WTC11 (cell line): ENCODE data around the gene MRFAP1. TPM values are rescaled to one million over a fixed set of nuclear protein-coding genes. Genes with fewer than 3 reads are reported as not detected.

ENCODE experiments used
- ATF6 ChIP-seq: sonication (generic); formaldehyde crosslinking; IDR thresholded peaks from 2 replicates; pipeline ENCODE4 v1.8.1; 2023; ENCODE audit warnings: mild to moderate bottlenecking, missing genetic modification reagents
- CBFB ChIP-seq: sonication (generic); formaldehyde crosslinking; IDR thresholded peaks from 2 replicates; pipeline ENCODE4 v1.8.1; 2022; ENCODE audit warnings: mild to moderate bottlenecking, low read depth, missing genetic modification reagents
- CDX4 ChIP-seq: fragments of 250-450 bp; sonication (Bioruptor Pico); IDR thresholded peaks from 2 replicates; pipeline ENCODE4 v1.9.0; 2021; ENCODE audit warnings: moderate library complexity, mild to moderate bottlenecking, inconsistent platforms, borderline replicate concordance
- EMX1 ChIP-seq: fragments of 250-450 bp; sonication (Bioruptor Pico); IDR thresholded peaks from 2 replicates; pipeline ENCODE4 v1.8.0; 2021; ENCODE audit warnings: mild to moderate bottlenecking
- ESRRA ChIP-seq: sonication (generic); formaldehyde crosslinking; IDR thresholded peaks from 2 replicates; pipeline ENCODE4 v1.8.1; 2022; ENCODE audit warnings: mild to moderate bottlenecking, missing genetic modification reagents, borderline replicate concordance
- FOXK1 ChIP-seq: sonication (generic); formaldehyde crosslinking; IDR thresholded peaks from 2 replicates; pipeline ENCODE4 v1.8.0; 2022; ENCODE audit warnings: mild to moderate bottlenecking, moderate library complexity, missing genetic modification reagents
- FOXP1 ChIP-seq: sonication (generic); formaldehyde crosslinking; IDR thresholded peaks from 2 replicates; pipeline ENCODE4 v1.8.0; 2022; ENCODE audit warnings: missing genetic modification reagents, mild to moderate bottlenecking, moderate library complexity, borderline replicate concordance
- FOXP4 ChIP-seq: sonication (generic); formaldehyde crosslinking; IDR thresholded peaks from 2 replicates; pipeline ENCODE4 v1.8.0; 2022; ENCODE audit warnings: mild to moderate bottlenecking, missing genetic modification reagents
- GABPB1 ChIP-seq: sonication (generic); formaldehyde crosslinking; IDR thresholded peaks from 2 replicates; pipeline ENCODE4 v1.8.1; 2023; ENCODE audit warnings: mild to moderate bottlenecking, missing genetic modification reagents
- HMGXB4 ChIP-seq: sonication (generic); formaldehyde crosslinking; IDR thresholded peaks from 2 replicates; pipeline ENCODE4 v1.8.1; 2023; ENCODE audit warnings: mild to moderate bottlenecking, moderate library complexity, missing genetic modification reagents
- IRF1 ChIP-seq: sonication (generic); formaldehyde crosslinking; IDR thresholded peaks from 2 replicates; pipeline ENCODE4 v1.8.0; 2023; ENCODE audit warnings: missing genetic modification reagents
- JUN ChIP-seq: sonication (generic); formaldehyde crosslinking; IDR thresholded peaks from 2 replicates; pipeline ENCODE4 v1.8.0; 2023; ENCODE audit warnings: mild to moderate bottlenecking, missing genetic modification reagents
- MYBL2 ChIP-seq: sonication (generic); formaldehyde crosslinking; IDR thresholded peaks from 2 replicates; pipeline ENCODE4 v1.8.1; 2023; ENCODE audit warnings: mild to moderate bottlenecking, moderate library complexity, missing genetic modification reagents
- NFYB ChIP-seq: sonication (generic); formaldehyde crosslinking; conservative IDR thresholded peaks from 2 replicates; pipeline ENCODE4 v1.8.0; 2022; ENCODE audit warnings: low read depth, missing genetic modification reagents
- RORB ChIP-seq: fragments of 250-450 bp; sonication (Bioruptor Pico); IDR thresholded peaks from 2 replicates; pipeline ENCODE4 v1.9.0; 2021; ENCODE audit warnings: mild to moderate bottlenecking
- SMAD3 ChIP-seq: sonication (generic); formaldehyde crosslinking; IDR thresholded peaks from 2 replicates; pipeline ENCODE4 v1.8.0; 2022; ENCODE audit warnings: missing genetic modification reagents, mild to moderate bottlenecking, borderline replicate concordance
- STAT6 ChIP-seq: sonication (generic); formaldehyde crosslinking; conservative IDR thresholded peaks from 2 replicates; pipeline ENCODE4 v1.8.1; 2023; ENCODE audit warnings: mild to moderate bottlenecking, low read depth, missing genetic modification reagents, moderate library complexity
- USF1 ChIP-seq: sonication (generic); formaldehyde crosslinking; IDR thresholded peaks from 2 replicates; pipeline ENCODE4 v1.8.0; 2022; ENCODE audit warnings: mild to moderate bottlenecking, missing genetic modification reagents
- ZBTB21 ChIP-seq: sonication (generic); formaldehyde crosslinking; IDR thresholded peaks from 2 replicates; pipeline ENCODE4 v1.8.1; 2023; ENCODE audit warnings: mild to moderate bottlenecking, missing genetic modification reagents, borderline replicate concordance
- ZNF121 ChIP-seq: sonication (generic); formaldehyde crosslinking; IDR thresholded peaks from 2 replicates; pipeline ENCODE4 v1.8.0; 2023; ENCODE audit warnings: missing genetic modification reagents
- ZNF219 ChIP-seq: sonication (generic); formaldehyde crosslinking; IDR thresholded peaks from 2 replicates; pipeline ENCODE4 v1.8.0; 2023; ENCODE audit warnings: missing genetic modification reagents, mild to moderate bottlenecking, borderline replicate concordance
- ZNF232 ChIP-seq: sonication (generic); formaldehyde crosslinking; IDR thresholded peaks from 2 replicates; pipeline ENCODE4 v1.8.0; 2022; ENCODE audit warnings: mild to moderate bottlenecking, missing genetic modification reagents
- ZNF281 ChIP-seq: sonication (generic); formaldehyde crosslinking; IDR thresholded peaks from 2 replicates; pipeline ENCODE4 v1.8.0; 2023; ENCODE audit warnings: mild to moderate bottlenecking, missing genetic modification reagents
- ZNF317 ChIP-seq: sonication (generic); formaldehyde crosslinking; IDR thresholded peaks from 2 replicates; pipeline ENCODE4 v1.8.1; 2023; ENCODE audit warnings: low read depth, mild to moderate bottlenecking, moderate library complexity, missing genetic modification reagents, borderline replicate concordance
- ZNF416 ChIP-seq: fragments of 250-450 bp; sonication (Bioruptor Pico); IDR thresholded peaks from 2 replicates; pipeline ENCODE4 v1.9.0; 2021; ENCODE audit warnings: mild to moderate bottlenecking, inconsistent platforms
- total RNA-seq: library from RNA; stranded (reverse); gene quantifications from 3 replicates; pipeline ENCODE4 v1.2.3, GENCODE V29; 2021

Gene MRFAP1
- total RNA-seq, 1 experiment from 2014 or later, result 319 TPM

GRCh38 chr4:6673660-6674499 lies 33.4 kb downstream of the MRFAP1 start (continued):
- TF ChIP-seq FOXP4, result peak; percentile 83
- TF ChIP-seq NFYB (CRISPR knock-in tag), result no peak
- peak; percentile 53; the same call in 1 of the 2 replicates for TF ChIP-seq ESRRA (CRISPR knock-in tag)
- TF ChIP-seq SMAD3 (CRISPR knock-in tag), result peak; percentile 74; the same call in 1 of the 2 replicates
- TF ChIP-seq FOXK1 (CRISPR knock-in tag), result peak; percentile 78; the same call in 1 of the 2 replicates
- TF ChIP-seq ZNF232 (CRISPR knock-in tag), result peak; percentile 88
- TF ChIP-seq MYBL2 (CRISPR knock-in tag), result peak; percentile 43
- TF ChIP-seq HMGXB4 (CRISPR knock-in tag), result no peak; the same call in none of the 2 replicates
- peak; percentile 82; the same call in 1 of the 2 replicates for TF ChIP-seq CBFB (CRISPR knock-in tag)
- peak; percentile 17 for TF ChIP-seq ZBTB21 (CRISPR knock-in tag)
- peak; percentile 73 for TF ChIP-seq GABPB1 (CRISPR knock-in tag)
- TF ChIP-seq RORB (CRISPR knock-in tag), result no peak
- no peak for TF ChIP-seq EMX1 (CRISPR knock-in tag)
- no peak for TF ChIP-seq ZNF121 (CRISPR knock-in tag)
- TF ChIP-seq STAT6, result no peak
- peak; percentile 56; the same call in 1 of the 2 replicates for TF ChIP-seq USF1 (CRISPR knock-in tag)
- TF ChIP-seq ZNF317 (CRISPR knock-in tag), result no peak
- no peak for TF ChIP-seq CDX4
- peak; percentile 58; the same call in 1 of the 2 replicates for TF ChIP-seq FOXP1 (CRISPR knock-in tag)
- TF ChIP-seq ZNF416 (CRISPR knock-in tag), result no peak
- TF ChIP-seq ZNF281, result no peak
- 0 out of 2 replicates have a peak, but pooled peaks have one; percentile 44 for TF ChIP-seq IRF1 (CRISPR knock-in tag)
- TF ChIP-seq ATF6 (CRISPR knock-in tag), result no peak
- no peak; the same call in 1 of the 2 replicates for TF ChIP-seq ZNF219 (CRISPR knock-in tag)
- TF ChIP-seq JUN (CRISPR knock-in tag), result no peak
